ENCODE results near the gene VSIG10.

GRCh38 chr12:118015944-118016343, 87.9 kb downstream of the VSIG10 start:
- TF ChIP-seq CTCF (IDR thresholded peaks at IDR 0.05) (no peak), POLR2A (IDR thresholded peaks at IDR 0.05) (no peak)

All from right lobe of liver (tissue), 4 donors.